Upper lobe of left lung (tissue), 6 donors: ENCODE measurements around the gene GLCE. TPM values are rescaled to one million over a fixed set of nuclear protein-coding genes. Genes with fewer than 3 reads are reported as not detected.

ENCODE experiments used
- ATAC-seq, 2 donors: fragments of 200-7000 bp; cut with Tn5 transposase; one replicate each; pipeline ENCODE4 v1.9.1; 2022; ENCODE audit warnings: mild to moderate bottlenecking in 2 of 2, moderate library complexity in 2 of 2; ENCODE audit not compliant: low FRiP score in 2 of 2
- DNase-seq, 2 donors: peaks; one replicate each; pipeline ENCODE4 v3.0.0-alpha.2; 2019 to 2020
- H3K27ac ChIP-seq, 4 donors: fragments of 200-600 bp; sonication (generic); one replicate each; pipeline ENCODE4 v1.5.1; 2016 to 2019
- H3K27me3 ChIP-seq, 4 donors: fragments of 200-600 bp; sonication (generic); one replicate each; pipeline ENCODE4 v1.5.1; 2017 to 2019
- H3K36me3 ChIP-seq, 4 donors: fragments of 200-600 bp; sonication (generic); one replicate each; pipeline ENCODE4 v1.5.1; 2016 to 2019
- H3K4me1 ChIP-seq, 4 donors: fragments of 200-600 bp; sonication (generic); one replicate each; pipeline ENCODE4 v1.5.1; 2018 to 2019
- H3K4me3 ChIP-seq, 4 donors: fragments of 200-600 bp; sonication (generic); one replicate each; pipeline ENCODE4 v1.5.1; 2017 to 2019; ENCODE audit warnings: mild to moderate bottlenecking in 2 of 4, moderate library complexity in 1 of 4
- H3K9me3 ChIP-seq, 4 donors: fragments of 200-600 bp; sonication (generic); one replicate each; pipeline ENCODE4 v1.5.1; 2018 to 2019
- EP300 ChIP-seq, 4 donors: sonication (generic); formaldehyde crosslinking; IDR thresholded peaks; one replicate each; pipeline ENCODE4 v1.5.1; 2017; ENCODE audit warnings: antibody characterized with exemption in 4 of 4, control low read depth in 2 of 4
- POLR2A ChIP-seq, 4 donors: fragments of 450-650 bp; IDR thresholded peaks; one replicate each; pipeline ENCODE4 v1.5.1; 2016 to 2017; ENCODE audit warnings: antibody characterized with exemption in 4 of 4, mild to moderate bottlenecking in 2 of 4
- POLR2AphosphoS5 ChIP-seq, 2 donors: sonication (generic); formaldehyde crosslinking; IDR thresholded peaks; one replicate each; pipeline ENCODE4 v1.5.1; 2017; ENCODE audit warnings: antibody characterized with exemption in 2 of 2
- WGBS, 2 donors: methylation state at CpG; one replicate each; pipeline ENCODE4 v1.1.5; 2017 to 2018; 5-methylcytosine and 5-hydroxymethylcytosine counted together
- total RNA-seq, 6 donors: library from RNA; depleted of rRNA in 4 of 6; stranded (reverse); fragments of >200 nt in 4 of 6; gene quantifications; one replicate each; pipeline versions ENCODE4 v1.1.0 to v1.2.1, GENCODE V29; 2016 to 2021
- TF ChIP-seq, protein P1 (sequence below), 6 experiments: fragments of 450-650 bp in 4 of 6; fragments of 200-600 bp in 2 of 6; sonication (generic) in 2 of 6; IDR thresholded peaks; one replicate each; pipeline ENCODE4 v1.5.1; 2016 to 2019; ENCODE audit warnings: antibody characterized with exemption in 6 of 6
- donor health status: DM: no; HTN: no; CAD: no; lungs with moderate emphysema.
- donor health status: DM: no; HTN: yes; CAD: no; lungs with severe emphysema.

Gene GLCE
- total RNA-seq, 6 donors from 2014 or later = 12.5 to 24.8 (median 17.2) TPM

- Histone ChIP-seq H3K4me3 (no peak overlapping the region), H3K4me1 (no peaks in the 10 kb centered on the region), H3K27ac (no peak overlapping the region), H3K27me3 (no peaks in the 10 kb centered on the region), H3K36me3 (peaks cover 0 to 6% (median 2%) of the 10 kb centered on the region in 4 donors), H3K9me3 (no peaks in the 10 kb centered on the region)
- peak in 1 of 2 donors; percentile 63 for ATAC-seq
- TF ChIP-seq, protein P1, sequence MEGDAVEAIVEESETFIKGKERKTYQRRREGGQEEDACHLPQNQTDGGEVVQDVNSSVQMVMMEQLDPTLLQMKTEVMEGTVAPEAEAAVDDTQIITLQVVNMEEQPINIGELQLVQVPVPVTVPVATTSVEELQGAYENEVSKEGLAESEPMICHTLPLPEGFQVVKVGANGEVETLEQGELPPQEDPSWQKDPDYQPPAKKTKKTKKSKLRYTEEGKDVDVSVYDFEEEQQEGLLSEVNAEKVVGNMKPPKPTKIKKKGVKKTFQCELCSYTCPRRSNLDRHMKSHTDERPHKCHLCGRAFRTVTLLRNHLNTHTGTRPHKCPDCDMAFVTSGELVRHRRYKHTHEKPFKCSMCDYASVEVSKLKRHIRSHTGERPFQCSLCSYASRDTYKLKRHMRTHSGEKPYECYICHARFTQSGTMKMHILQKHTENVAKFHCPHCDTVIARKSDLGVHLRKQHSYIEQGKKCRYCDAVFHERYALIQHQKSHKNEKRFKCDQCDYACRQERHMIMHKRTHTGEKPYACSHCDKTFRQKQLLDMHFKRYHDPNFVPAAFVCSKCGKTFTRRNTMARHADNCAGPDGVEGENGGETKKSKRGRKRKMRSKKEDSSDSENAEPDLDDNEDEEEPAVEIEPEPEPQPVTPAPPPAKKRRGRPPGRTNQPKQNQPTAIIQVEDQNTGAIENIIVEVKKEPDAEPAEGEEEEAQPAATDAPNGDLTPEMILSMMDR (IDR thresholded peaks at IDR 0.05) = no peak
- DNase-seq = peak in 1 of 2 donors; percentile 55
- 63 to 65% methylated on average over 1 of the region's 1 CpG for WGBS, 2 donors
Observed at GRCh38 chr15:69200832-69201745, 40.7 kb downstream of the GLCE start.

DNA sequence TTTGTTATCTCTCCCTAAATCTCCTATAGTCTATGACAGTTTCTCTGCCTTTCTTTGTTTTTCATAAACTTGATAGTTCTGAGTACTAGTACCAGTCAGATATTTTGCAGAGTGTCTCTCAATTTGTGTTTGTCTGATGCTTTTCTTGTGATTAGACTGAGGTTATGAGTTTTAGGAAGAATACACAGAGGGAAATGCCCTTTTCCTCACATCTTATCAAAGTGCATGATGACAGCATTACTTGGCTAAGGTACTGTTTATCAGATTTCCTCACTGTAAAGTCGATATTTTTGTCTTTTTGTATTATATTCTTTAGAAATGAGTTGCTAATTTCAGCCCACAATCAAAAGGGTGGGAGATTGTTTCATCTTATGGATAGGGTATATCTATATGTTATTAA lies 45.6 kb downstream of the GLCE start:
- no peak for TF ChIP-seq EP300 (IDR thresholded peaks at IDR 0.05)
- TF ChIP-seq POLR2AphosphoS5 (IDR thresholded peaks at IDR 0.05) = no peak
- TF ChIP-seq POLR2A (IDR thresholded peaks at IDR 0.05) = no peak
- H3K36me3 ChIP-seq = no peaks in the 10 kb centered on the region
- H3K9me3 ChIP-seq = no peaks in the 10 kb centered on the region
- 48 to 60% methylated on average over 1 of the region's 1 CpG for WGBS, 2 donors
- no peaks in the 10 kb centered on the region for H3K27me3 ChIP-seq
- no peak for DNase-seq
- no peak overlapping the region for H3K4me3 ChIP-seq
- no peak overlapping the region for H3K27ac ChIP-seq
- no peaks in the 10 kb centered on the region for H3K4me1 ChIP-seq
- ATAC-seq = no peak

DNA sequence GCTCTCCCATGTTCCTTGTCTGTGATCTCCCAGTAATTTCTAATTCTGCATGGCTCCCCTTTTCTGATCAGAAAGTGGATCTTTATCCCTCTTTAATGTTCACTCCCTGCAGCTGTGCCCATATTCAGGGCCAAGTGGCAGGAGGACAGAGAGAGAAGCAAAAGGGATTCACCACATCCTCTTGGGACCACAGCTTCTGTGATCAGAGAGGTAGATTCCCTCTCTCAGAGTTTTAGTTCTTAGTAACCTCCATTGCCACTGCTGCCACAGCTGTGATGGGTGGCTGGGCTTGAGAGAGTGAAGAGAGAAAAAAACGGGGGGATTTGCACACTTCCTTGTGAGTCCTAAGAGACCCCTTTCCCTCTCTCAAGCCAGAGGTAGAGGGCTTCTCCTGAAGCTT lies 49.2 kb downstream of the GLCE start:
- TF ChIP-seq POLR2AphosphoS5 (IDR thresholded peaks at IDR 0.05) = no peak
- no peak for TF ChIP-seq EP300 (IDR thresholded peaks at IDR 0.05)
- TF ChIP-seq, protein P1 (IDR thresholded peaks at IDR 0.05) = no peak
- TF ChIP-seq POLR2A (IDR thresholded peaks at IDR 0.05) = no peak
- WGBS, 2 donors = 73 to 77% methylated on average over 1 of the region's 1 CpG
- DNase-seq (no peak), ATAC-seq (no peak)
- H3K36me3 ChIP-seq = no peaks in the 10 kb centered on the region
- H3K4me1 ChIP-seq = no peaks in the 10 kb centered on the region
- no peak overlapping the region for H3K4me3 ChIP-seq
- no peaks in the 10 kb centered on the region for H3K9me3 ChIP-seq
- H3K27me3 ChIP-seq = no peaks in the 10 kb centered on the region
- no peak overlapping the region for H3K27ac ChIP-seq

GRCh38 chr15:69210574-69210973 lies 50.1 kb downstream of the GLCE start:
- Histone ChIP-seq H3K4me1 (no peaks in the 10 kb centered on the region), H3K36me3 (no peaks in the 10 kb centered on the region), H3K27ac (no peak overlapping the region), H3K9me3 (no peaks in the 10 kb centered on the region), H3K27me3 (no peaks in the 10 kb centered on the region), H3K4me3 (no peak overlapping the region)
- DNase-seq (no peak), ATAC-seq (no peak)
- TF ChIP-seq POLR2A (IDR thresholded peaks at IDR 0.05) (no peak), POLR2AphosphoS5 (IDR thresholded peaks at IDR 0.05) (no peak), EP300 (IDR thresholded peaks at IDR 0.05) (no peak)
- TF ChIP-seq, protein P1 (IDR thresholded peaks at IDR 0.05) = no peak

DNA sequence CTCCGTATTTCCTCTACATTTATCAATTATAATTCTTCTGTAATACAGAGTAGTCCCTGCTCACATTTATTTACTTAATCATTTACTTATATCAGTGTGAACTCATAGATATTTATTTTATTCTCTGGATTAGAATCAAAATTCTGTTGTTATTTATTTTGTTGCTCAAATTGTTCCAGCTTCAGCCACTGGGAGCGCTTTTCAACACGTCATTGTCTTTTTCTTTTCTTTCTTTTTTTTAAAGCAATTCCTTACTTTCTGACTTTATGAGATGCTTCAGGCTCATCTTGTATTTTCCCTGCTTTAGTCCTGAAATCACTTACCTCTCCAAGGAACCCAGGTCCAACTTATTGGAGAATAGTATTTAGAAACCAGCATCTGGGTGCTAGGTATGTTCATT lies 53.4 kb downstream of the GLCE start:
- ATAC-seq = no peak
- H3K4me3 ChIP-seq = no peak overlapping the region
- H3K4me1 ChIP-seq = no peaks in the 10 kb centered on the region
- H3K27me3 ChIP-seq = no peaks in the 10 kb centered on the region
- H3K36me3 ChIP-seq = no peaks in the 10 kb centered on the region
- H3K9me3 ChIP-seq = no peaks in the 10 kb centered on the region
- H3K27ac ChIP-seq = no peak overlapping the region
- TF ChIP-seq EP300 (IDR thresholded peaks at IDR 0.05) (no peak), POLR2A (IDR thresholded peaks at IDR 0.05) (no peak), POLR2AphosphoS5 (IDR thresholded peaks at IDR 0.05) (no peak)
- TF ChIP-seq, protein P1 (IDR thresholded peaks at IDR 0.05) = no peak
- no peak for DNase-seq
- 62 to 63% methylated on average over 3 of the region's 3 CpGs for WGBS, 2 donors
